Mesenchymal stem cell (in vitro differentiated cells and primary cell): Measurements from ENCODE around the gene RSAD1.

Experiments used
- DNase-seq: peaks from one replicate; pipeline ENCODE4 v3.0.0-alpha.2; 2013
- H2AFZ ChIP-seq: one replicate; pipeline ENCODE4 v1.6.1; 2013; ENCODE audit warnings: low read depth, mild to moderate bottlenecking, control low read depth, inconsistent platforms, low read length, moderate library complexity
- H2AK5ac ChIP-seq: 2 replicates; pipeline ENCODE4 v1.6.1; 2013; ENCODE audit warnings: low read length, moderate library complexity, mild to moderate bottlenecking, inconsistent platforms; ENCODE audit not compliant: severe bottlenecking
- H2BK120ac ChIP-seq: one replicate; pipeline ENCODE4 v1.6.1; 2013; ENCODE audit warnings: low read depth, mild to moderate bottlenecking, inconsistent platforms, low read length, moderate library complexity
- H2BK12ac ChIP-seq, 2 experiments: one replicate each; pipeline ENCODE4 v1.6.1; 2013; ENCODE audit warnings: inconsistent platforms in 2 of 2, low read length in 2 of 2, mild to moderate bottlenecking in 2 of 2, moderate library complexity in 2 of 2, control low read depth in 1 of 2
- H2BK15ac ChIP-seq: one replicate; pipeline ENCODE4 v1.6.1; 2013; ENCODE audit warnings: mild to moderate bottlenecking, low read depth, inconsistent platforms; ENCODE audit not compliant: poor library complexity, severe bottlenecking
- H2BK5ac ChIP-seq: 2 replicates; pipeline ENCODE4 v1.6.1; 2013; ENCODE audit warnings: low read depth, mild to moderate bottlenecking, low read length, control low read depth, inconsistent platforms; ENCODE audit not compliant: poor library complexity, severe bottlenecking
- H3K14ac ChIP-seq, 2 experiments: one replicate each; pipeline ENCODE4 v1.6.1; 2013; ENCODE audit warnings: inconsistent platforms in 2 of 2, low read length in 2 of 2, control low read depth in 1 of 2, mild to moderate bottlenecking in 1 of 2, moderate library complexity in 1 of 2
- H3K18ac ChIP-seq, 2 experiments: one replicate each; pipeline ENCODE4 v1.6.1; 2013; ENCODE audit warnings: inconsistent platforms in 2 of 2, low read length in 2 of 2, control low read depth in 1 of 2, low read depth in 1 of 2, mild to moderate bottlenecking in 1 of 2
- H3K23ac ChIP-seq, 2 experiments: one replicate each; pipeline ENCODE4 v1.6.1; 2013; ENCODE audit warnings: inconsistent platforms in 2 of 2, low read length in 2 of 2, mild to moderate bottlenecking in 2 of 2, moderate library complexity in 2 of 2, control low read depth in 1 of 2
- H3K27ac ChIP-seq: 2 replicates; pipeline ENCODE4 v1.5.1; 2013; ENCODE audit warnings: mild to moderate bottlenecking, moderate library complexity, low read length, control low read depth, inconsistent platforms; ENCODE audit not compliant: poor library complexity, severe bottlenecking
- H3K27me3 ChIP-seq, 2 experiments: 2 replicates each; pipeline versions ENCODE4 v1.6.1 to v1.7.0; 2013; ENCODE audit warnings: low read length in 2 of 2, mild to moderate bottlenecking in 2 of 2, moderate library complexity in 2 of 2, control low read depth in 1 of 2, inconsistent platforms in 1 of 2; ENCODE audit not compliant: control insufficient read depth in 1 of 2, insufficient read depth in 1 of 2
- H3K36me3 ChIP-seq, 2 experiments: 2 replicates each; pipeline versions ENCODE4 v1.6.1 to v1.7.0; 2013; ENCODE audit warnings: low read length in 2 of 2, control low read depth in 1 of 2, inconsistent platforms in 1 of 2, low read depth in 1 of 2, mild to moderate bottlenecking in 1 of 2; ENCODE audit not compliant: insufficient read depth in 2 of 2, control insufficient read depth in 1 of 2
- H3K4ac ChIP-seq, 2 experiments: one replicate each; pipeline ENCODE4 v1.6.1; 2013; ENCODE audit warnings: inconsistent platforms in 2 of 2, low read length in 2 of 2, mild to moderate bottlenecking in 2 of 2, moderate library complexity in 2 of 2, control low read depth in 1 of 2, low read depth in 1 of 2
- H3K4me1 ChIP-seq: 2 replicates; pipeline ENCODE4 v1.6.1; 2013; ENCODE audit warnings: low read depth, low read length, control low read depth; ENCODE audit not compliant: control insufficient read depth, insufficient read depth
- H3K4me2 ChIP-seq: 2 replicates; pipeline ENCODE4 v1.6.1; 2013; ENCODE audit warnings: low read length, mild to moderate bottlenecking, inconsistent platforms; ENCODE audit not compliant: poor library complexity, severe bottlenecking
- H3K4me3 ChIP-seq, 2 experiments: 2 replicates each; pipeline versions ENCODE4 v1.5.1 to v1.7.0; 2013; ENCODE audit warnings: low read length in 2 of 2, mild to moderate bottlenecking in 2 of 2, control low read depth in 1 of 2, low read depth in 1 of 2; ENCODE audit not compliant: insufficient read depth in 1 of 2
- H3K79me1 ChIP-seq: replicated peaks from 2 replicates; pipeline ENCODE4 v1.6.1; 2013; ENCODE audit warnings: mild to moderate bottlenecking, control low read depth, low read length, inconsistent platforms; ENCODE audit not compliant: poor library complexity, severe bottlenecking
- H3K9ac ChIP-seq: 2 replicates; pipeline ENCODE4 v1.7.0; 2013; ENCODE audit warnings: mild to moderate bottlenecking, low read length, moderate library complexity
- H3K9me3 ChIP-seq: 2 replicates; pipeline ENCODE4 v1.7.0; 2013; ENCODE audit warnings: mild to moderate bottlenecking, low read length; ENCODE audit not compliant: control insufficient read depth
- H4K8ac ChIP-seq: one replicate; pipeline ENCODE4 v1.6.1; 2013; ENCODE audit warnings: inconsistent platforms, mild to moderate bottlenecking, low read length, moderate library complexity
- H4K91ac ChIP-seq: one replicate; pipeline ENCODE4 v1.6.1; 2013; ENCODE audit warnings: mild to moderate bottlenecking, low read length, inconsistent platforms
- WGBS: methylation state at CpG from one replicate; pipeline ENCODE4 v1.1.7; 2013; ENCODE audit warnings: mixed read lengths; 5-methylcytosine and 5-hydroxymethylcytosine counted together

The RSAD1 gene

DNA sequence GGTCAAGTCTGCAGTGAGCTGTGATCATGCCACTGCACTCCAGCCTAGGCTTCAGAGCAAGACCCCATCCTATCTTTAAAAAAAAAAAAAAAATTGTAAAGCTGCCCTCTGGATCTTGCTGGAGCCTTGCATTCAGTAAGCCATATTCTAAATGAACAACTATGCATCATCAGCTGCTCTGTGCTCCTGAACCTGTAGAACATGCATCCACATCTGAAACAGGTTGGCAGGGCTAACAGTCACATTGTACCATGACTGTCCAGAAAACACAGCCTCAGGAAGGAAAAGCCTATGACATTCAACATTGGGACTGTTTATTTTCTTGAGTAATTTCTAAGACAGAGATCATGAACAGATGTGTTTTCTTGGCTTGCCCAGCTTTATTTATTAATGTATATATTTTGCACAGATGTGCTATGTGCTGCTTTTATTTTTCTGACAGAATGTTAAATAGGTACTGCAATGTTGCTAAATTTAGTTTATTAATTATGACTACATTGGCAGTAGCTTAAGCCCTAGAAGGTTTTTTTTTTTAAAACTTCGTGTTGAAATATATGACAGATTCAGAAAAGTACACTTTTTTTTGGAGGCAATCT, 32.8 kb upstream of the RSAD1 start:
- Histone ChIP-seq H3K4me3 (no peak overlapping the region), H3K79me1 (peaks cover 12% of the 10 kb centered on the region), H2BK12ac (no peak overlapping the region), H2AFZ (no peak overlapping the region), H3K4ac (no peak overlapping the region), H3K14ac (no peak overlapping the region), H4K8ac (no peak overlapping the region), H2BK15ac (no peak overlapping the region), H3K18ac (no peak overlapping the region), H3K36me3 (no peaks in the 10 kb centered on the region), H3K27ac (no peak overlapping the region), H4K91ac (no peak overlapping the region), H2BK120ac (no peak overlapping the region), H3K9ac (no peak overlapping the region), H3K4me2 (no peak overlapping the region), H3K27me3 (no peaks in the 10 kb centered on the region), H3K9me3 (no peaks in the 10 kb centered on the region), H2AK5ac (no peak overlapping the region), H3K23ac (no peak overlapping the region), H3K4me1 (no peaks in the 10 kb centered on the region), H2BK5ac (no peak overlapping the region)
- no peak for DNase-seq
- WGBS = 72% methylated on average over 1 of the region's 1 CpG

DNA sequence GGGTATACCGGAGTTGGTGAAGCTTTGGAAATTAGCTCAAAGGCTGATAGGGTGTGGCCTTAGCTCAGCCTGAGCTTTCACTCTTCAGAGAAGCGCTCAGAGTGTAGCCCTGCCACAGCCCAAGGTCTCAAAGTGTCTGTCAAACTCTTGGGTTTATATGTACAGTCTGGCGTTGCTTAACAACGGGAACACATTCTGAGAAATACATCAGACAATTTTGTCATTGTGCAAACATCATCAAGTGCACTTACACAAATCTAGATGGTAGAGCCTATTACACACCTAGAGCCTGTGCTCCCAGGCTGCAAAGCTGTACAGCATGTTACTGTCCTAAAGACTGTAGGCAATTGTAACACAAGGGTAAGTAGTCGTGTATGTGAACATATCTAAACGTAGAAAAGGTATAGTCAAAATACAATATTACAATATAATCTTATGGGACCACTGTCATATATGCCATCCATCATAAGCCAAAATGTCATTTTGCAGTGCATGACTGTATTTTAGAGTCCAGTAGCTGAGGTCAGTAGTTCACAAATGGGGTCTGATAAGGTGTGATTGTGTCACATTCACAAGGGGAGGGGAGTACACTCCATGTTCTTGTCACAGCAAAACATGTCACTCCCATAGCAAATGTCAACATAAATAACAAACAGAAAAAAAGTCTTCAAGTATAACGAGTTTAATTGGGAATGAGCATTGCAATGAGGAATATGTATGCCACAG, 30.6 kb upstream of the RSAD1 start:
- Histone ChIP-seq H3K4me2 (no peak overlapping the region), H4K8ac (no peak overlapping the region), H3K23ac (no peak overlapping the region), H2AK5ac (no peak overlapping the region), H3K36me3 (no peaks in the 10 kb centered on the region), H2AFZ (no peak overlapping the region), H3K27ac (no peak overlapping the region), H2BK15ac (no peak overlapping the region), H3K4me1 (no peaks in the 10 kb centered on the region), H2BK120ac (no peak overlapping the region), H3K79me1 (peaks cover 10% of the 10 kb centered on the region), H3K14ac (no peak overlapping the region), H4K91ac (no peak overlapping the region), H3K18ac (no peak overlapping the region), H2BK5ac (no peak overlapping the region), H2BK12ac (no peak overlapping the region), H3K9me3 (no peaks in the 10 kb centered on the region), H3K27me3 (no peaks in the 10 kb centered on the region), H3K4ac (no peak overlapping the region), H3K4me3 (no peak overlapping the region), H3K9ac (no peak overlapping the region)
- WGBS = 97% methylated on average over 5 of the region's 7 CpGs
- DNase-seq = no peak

DNA sequence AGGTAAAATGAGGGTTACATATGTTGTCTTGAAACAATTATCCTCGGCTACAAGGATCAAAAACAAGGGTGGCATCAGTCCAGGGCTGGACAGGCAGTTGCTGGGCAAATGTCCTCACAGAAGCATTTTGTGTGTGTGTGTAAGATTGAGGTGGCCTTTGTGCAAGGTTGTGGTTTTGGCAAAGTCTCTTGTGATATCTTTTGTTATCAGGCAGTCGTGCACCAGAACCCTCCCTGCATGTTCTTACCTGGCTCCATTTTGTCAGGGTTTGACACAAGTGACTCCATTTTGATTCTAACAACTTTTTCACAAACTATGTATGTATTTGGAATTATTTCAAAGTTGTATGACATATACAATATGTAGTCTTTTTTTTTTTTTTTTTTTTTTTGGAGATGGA, 30.0 kb upstream of the RSAD1 start:
- 94% methylated on average over 1 of the region's 2 CpGs for WGBS
- DNase-seq = no peak
- H3K9me3 ChIP-seq = no peaks in the 10 kb centered on the region
- no peak overlapping the region for H3K18ac ChIP-seq
- no peaks in the 10 kb centered on the region for H3K27me3 ChIP-seq
- H2BK15ac ChIP-seq = no peak overlapping the region
- no peak overlapping the region for H3K14ac ChIP-seq
- H3K4me3 ChIP-seq = no peak overlapping the region
- no peak overlapping the region for H4K8ac ChIP-seq
- H2AFZ ChIP-seq = no peak overlapping the region
- no peak overlapping the region for H3K23ac ChIP-seq
- H3K4me2 ChIP-seq = no peak overlapping the region
- no peak overlapping the region for H2BK12ac ChIP-seq
- no peaks in the 10 kb centered on the region for H3K36me3 ChIP-seq
- H2BK5ac ChIP-seq = no peak overlapping the region
- no peak overlapping the region for H2BK120ac ChIP-seq
- H3K79me1 ChIP-seq = peaks cover 10% of the 10 kb centered on the region
- H3K4me1 ChIP-seq = no peaks in the 10 kb centered on the region
- H2AK5ac ChIP-seq = no peak overlapping the region
- H4K91ac ChIP-seq = no peak overlapping the region
- H3K9ac ChIP-seq = no peak overlapping the region
- H3K27ac ChIP-seq = no peak overlapping the region
- no peak overlapping the region for H3K4ac ChIP-seq

DNA sequence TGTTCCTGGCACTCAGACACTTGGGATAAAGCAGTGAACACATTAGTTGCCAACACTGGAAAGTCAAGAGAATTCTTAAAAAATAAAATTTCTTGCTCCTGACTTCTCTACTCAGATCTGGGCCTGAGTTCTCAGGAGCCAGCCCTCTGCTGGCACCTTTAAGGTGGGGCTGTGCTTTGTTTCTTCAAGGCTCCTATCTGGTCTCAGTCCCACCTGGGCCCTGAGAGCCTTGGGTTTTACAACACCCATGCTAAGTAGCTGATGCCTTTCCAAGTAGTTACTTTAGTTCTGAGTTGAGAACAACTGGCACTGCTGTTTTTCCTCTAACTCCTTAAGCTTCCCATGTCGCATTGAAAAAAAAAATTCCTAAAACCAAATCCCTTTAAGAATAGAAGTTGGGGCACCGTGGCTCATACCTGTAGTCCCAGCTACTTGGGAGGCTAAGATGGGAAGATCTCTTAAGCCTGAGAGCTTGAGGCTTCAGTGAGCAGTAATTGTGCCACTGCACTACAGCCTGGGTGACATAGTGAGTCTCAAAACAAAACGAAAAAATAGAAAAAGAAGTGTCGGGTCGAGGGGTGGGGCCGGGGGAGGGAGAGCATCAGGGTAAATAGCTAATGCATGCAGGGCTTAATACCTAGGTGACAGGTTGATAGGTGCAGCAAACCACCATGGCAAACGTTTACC, 26.6 kb upstream of the RSAD1 start:
- H2BK15ac ChIP-seq = no peak overlapping the region
- 94% methylated on average over 7 of the region's 7 CpGs for WGBS
- no peak for DNase-seq

More for the DNA sequence above, 26.6 kb upstream of the RSAD1 start:
- Histone ChIP-seq H3K27ac (no peak overlapping the region), H4K91ac (no peak overlapping the region), H2BK5ac (no peak overlapping the region), H3K18ac (no peak overlapping the region), H3K4me1 (no peaks in the 10 kb centered on the region), H3K27me3 (no peaks in the 10 kb centered on the region), H3K14ac (no peak overlapping the region), H2BK120ac (no peak overlapping the region), H2BK12ac (no peak overlapping the region), H2AK5ac (no peak overlapping the region), H3K9ac (no peak overlapping the region), H2AFZ (no peak overlapping the region), H4K8ac (no peak overlapping the region), H3K79me1 (peaks cover 12% of the 10 kb centered on the region), H3K36me3 (peaks cover 0 to 11% of the 10 kb centered on the region in 2 experiments), H3K4me3 (no peak overlapping the region), H3K4me2 (no peak overlapping the region), H3K4ac (no peak overlapping the region), H3K9me3 (no peaks in the 10 kb centered on the region), H3K23ac (no peak overlapping the region)
